H1 (cell line): ENCODE data around the gene NDEL1.

Source experiments
- BACH1 ChIP-seq: IDR thresholded peaks from 2 replicates; pipeline ENCODE4 v1.6.1; 2012; ENCODE audit warnings: low read length, improper control_type of control experiment
- EZH2 ChIP-seq: fragments of 200-600 bp; sonication (generic); IDR thresholded peaks from 2 replicates; pipeline ENCODE4 v1.7.1; 2012; ENCODE audit warnings: low read depth, mild to moderate bottlenecking, moderate library complexity, low read length, inconsistent platforms; ENCODE audit not compliant: severe bottlenecking
- GABPA ChIP-seq: IDR thresholded peaks from 2 replicates; pipeline ENCODE4 v1.6.1; 2011; ENCODE audit warnings: mild to moderate bottlenecking, low read length, moderate library complexity, borderline replicate concordance; ENCODE audit not compliant: insufficient read depth
- HDAC2 ChIP-seq, 2 experiments: fragments of 300-600 bp in 1 of 2; sonication (generic) in 1 of 2; IDR thresholded peaks; 2 replicates each; pipeline ENCODE4 v1.6.1; 2011 to 2012; ENCODE audit warnings: low read depth in 2 of 2, low read length in 2 of 2, mild to moderate bottlenecking in 2 of 2, moderate library complexity in 2 of 2, borderline replicate concordance in 1 of 2, inconsistent platforms in 1 of 2
- PHF8 ChIP-seq: fragments of 200-600 bp; sonication (generic); conservative IDR thresholded peaks from 2 replicates; pipeline ENCODE4 v1.7.1; 2012; ENCODE audit warnings: low read depth, mild to moderate bottlenecking, inconsistent platforms, low read length, moderate library complexity
- POLR2A ChIP-seq, 2 experiments: IDR thresholded peaks; 1 replicate in 1 of 2; 2 replicates in 1 of 2; pipeline ENCODE4 v1.6.1; 2011; ENCODE audit warnings: low read depth in 2 of 2, low read length in 2 of 2, mild to moderate bottlenecking in 2 of 2; ENCODE audit errors: control extremely low read depth in 1 of 2
- YY1 ChIP-seq: IDR thresholded peaks from 2 replicates; pipeline ENCODE4 v1.6.1; 2011; ENCODE audit warnings: low read depth, mild to moderate bottlenecking, low read length
- TF ChIP-seq, protein P1 (sequence below): IDR thresholded peaks from 2 replicates; pipeline ENCODE4 v1.6.1; 2011; ENCODE audit warnings: low read length, improper control_type of control experiment
- TF ChIP-seq, protein P2 (sequence below), 3 experiments: IDR thresholded peaks; 1 replicate in 2 of 3; 2 replicates in 1 of 3; pipeline versions ENCODE4 v1.5.1 to v1.6.1; 2011; ENCODE audit warnings: low read length in 3 of 3, mild to moderate bottlenecking in 3 of 3, inconsistent platforms in 2 of 3, low read depth in 1 of 3, moderate library complexity in 1 of 3; ENCODE audit not compliant: insufficient read depth in 1 of 3; ENCODE audit errors: control extremely low read depth in 1 of 3
- TF ChIP-seq, protein P3 (sequence below): IDR thresholded peaks from 2 replicates; pipeline ENCODE4 v1.6.1; 2011; ENCODE audit warnings: low read depth, mild to moderate bottlenecking, low read length; ENCODE audit not compliant: insufficient read depth

DNA sequence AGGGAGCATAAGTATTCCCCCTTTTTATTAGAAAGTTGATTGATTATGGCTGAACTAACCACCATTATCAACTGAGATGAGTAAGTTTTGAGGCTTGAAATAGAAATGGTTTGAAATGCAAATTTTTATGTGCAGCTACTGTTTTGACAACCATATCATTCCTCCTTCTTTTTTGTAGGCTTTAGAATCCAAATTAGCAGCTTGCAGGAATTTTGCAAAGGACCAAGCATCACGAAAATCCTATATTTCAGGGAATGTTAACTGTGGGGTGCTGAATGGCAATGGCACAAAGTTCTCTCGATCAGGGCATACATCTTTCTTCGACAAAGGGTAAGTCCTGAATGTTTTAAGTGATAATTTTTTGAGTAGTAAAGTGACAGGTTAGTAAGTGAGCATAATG is 24.1 kb downstream of the NDEL1 start:
- TF ChIP-seq HDAC2 (IDR thresholded peaks at IDR 0.05; ENCODE audit: borderline replicate concordance in 1 of 2, low read depth in 2 of 2, low read length in 2 of 2) = no peak
- no peak for TF ChIP-seq YY1
- TF ChIP-seq POLR2A (IDR thresholded peaks at IDR 0.05; ENCODE audit: control extremely low read depth in 1 of 2, low read depth in 2 of 2, low read length in 2 of 2) = no peak
- TF ChIP-seq, protein P1, sequence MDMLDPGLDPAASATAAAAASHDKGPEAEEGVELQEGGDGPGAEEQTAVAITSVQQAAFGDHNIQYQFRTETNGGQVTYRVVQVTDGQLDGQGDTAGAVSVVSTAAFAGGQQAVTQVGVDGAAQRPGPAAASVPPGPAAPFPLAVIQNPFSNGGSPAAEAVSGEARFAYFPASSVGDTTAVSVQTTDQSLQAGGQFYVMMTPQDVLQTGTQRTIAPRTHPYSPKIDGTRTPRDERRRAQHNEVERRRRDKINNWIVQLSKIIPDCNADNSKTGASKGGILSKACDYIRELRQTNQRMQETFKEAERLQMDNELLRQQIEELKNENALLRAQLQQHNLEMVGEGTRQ = no peak
- TF ChIP-seq, protein P2, sequence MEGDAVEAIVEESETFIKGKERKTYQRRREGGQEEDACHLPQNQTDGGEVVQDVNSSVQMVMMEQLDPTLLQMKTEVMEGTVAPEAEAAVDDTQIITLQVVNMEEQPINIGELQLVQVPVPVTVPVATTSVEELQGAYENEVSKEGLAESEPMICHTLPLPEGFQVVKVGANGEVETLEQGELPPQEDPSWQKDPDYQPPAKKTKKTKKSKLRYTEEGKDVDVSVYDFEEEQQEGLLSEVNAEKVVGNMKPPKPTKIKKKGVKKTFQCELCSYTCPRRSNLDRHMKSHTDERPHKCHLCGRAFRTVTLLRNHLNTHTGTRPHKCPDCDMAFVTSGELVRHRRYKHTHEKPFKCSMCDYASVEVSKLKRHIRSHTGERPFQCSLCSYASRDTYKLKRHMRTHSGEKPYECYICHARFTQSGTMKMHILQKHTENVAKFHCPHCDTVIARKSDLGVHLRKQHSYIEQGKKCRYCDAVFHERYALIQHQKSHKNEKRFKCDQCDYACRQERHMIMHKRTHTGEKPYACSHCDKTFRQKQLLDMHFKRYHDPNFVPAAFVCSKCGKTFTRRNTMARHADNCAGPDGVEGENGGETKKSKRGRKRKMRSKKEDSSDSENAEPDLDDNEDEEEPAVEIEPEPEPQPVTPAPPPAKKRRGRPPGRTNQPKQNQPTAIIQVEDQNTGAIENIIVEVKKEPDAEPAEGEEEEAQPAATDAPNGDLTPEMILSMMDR (IDR thresholded peaks at IDR 0.05; ENCODE audit: control extremely low read depth in 1 of 3, insufficient read depth in 1 of 3, low read depth in 1 of 3, low read length in 3 of 3) = no peak
- TF ChIP-seq EZH2 = no peak
- no peak for TF ChIP-seq GABPA
- TF ChIP-seq BACH1 = no peak
- no peak for TF ChIP-seq PHF8
- TF ChIP-seq, protein P3, sequence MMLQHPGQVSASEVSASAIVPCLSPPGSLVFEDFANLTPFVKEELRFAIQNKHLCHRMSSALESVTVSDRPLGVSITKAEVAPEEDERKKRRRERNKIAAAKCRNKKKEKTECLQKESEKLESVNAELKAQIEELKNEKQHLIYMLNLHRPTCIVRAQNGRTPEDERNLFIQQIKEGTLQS = no peak
